ENCODE measurements around the gene DGLUCY.

GRCh38 chr14:91145391-91146160, 31.7 kb downstream of the DGLUCY start:
- TF ChIP-seq CTCF (IDR thresholded peaks at IDR 0.05) (no peak), POLR2A (IDR thresholded peaks at IDR 0.05) (no peak)

Data from Peyer's patch (tissue), 4 donors.